Midbrain (tissue), 1 donor: Measurements from ENCODE around the gene TMPRSS9.
"Not testable (repeated sequence)": the region's sequence is repeated elsewhere in the genome, so short reads cannot be mapped to it uniquely, and the experiment has no call there.

ENCODE experiments used
- DNase-seq: peaks from one replicate; lab custom pipeline; 2025; lab: John Stamatoyannopoulos, UW

TMPRSS9 gene

DNA sequence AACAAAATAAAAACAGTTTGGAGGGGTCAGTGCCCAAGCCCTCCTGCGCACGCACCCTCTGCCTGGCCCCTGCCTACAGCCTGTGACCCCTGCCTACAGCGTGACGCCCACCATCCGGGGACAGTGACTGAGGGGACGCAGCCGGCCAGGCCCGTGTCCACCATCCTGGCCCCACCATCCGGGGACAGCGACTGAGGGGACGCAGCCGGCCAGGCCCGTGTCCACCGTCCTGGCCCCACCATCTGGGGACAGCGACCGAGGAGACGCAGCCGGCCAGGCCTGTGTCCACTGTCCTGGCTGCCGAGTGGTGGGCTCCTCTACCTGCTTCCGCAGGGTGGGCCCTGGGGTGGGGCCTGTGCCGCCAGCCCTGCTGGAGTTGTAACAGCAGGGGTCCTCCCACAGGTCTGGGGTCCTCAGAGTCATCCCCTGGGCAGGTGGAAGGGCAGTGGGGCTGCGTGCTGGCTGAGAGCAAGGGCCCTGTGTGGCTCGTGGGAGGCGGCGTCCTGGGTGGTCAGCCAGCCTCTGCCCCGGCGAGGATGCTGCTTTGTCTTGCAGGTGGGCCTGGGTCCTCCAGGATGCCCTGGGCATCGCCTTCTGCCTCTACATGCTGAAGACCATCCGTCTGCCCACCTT lies 17.3 kb upstream of the TMPRSS9 start:
- DNase-seq = no peak

DNA sequence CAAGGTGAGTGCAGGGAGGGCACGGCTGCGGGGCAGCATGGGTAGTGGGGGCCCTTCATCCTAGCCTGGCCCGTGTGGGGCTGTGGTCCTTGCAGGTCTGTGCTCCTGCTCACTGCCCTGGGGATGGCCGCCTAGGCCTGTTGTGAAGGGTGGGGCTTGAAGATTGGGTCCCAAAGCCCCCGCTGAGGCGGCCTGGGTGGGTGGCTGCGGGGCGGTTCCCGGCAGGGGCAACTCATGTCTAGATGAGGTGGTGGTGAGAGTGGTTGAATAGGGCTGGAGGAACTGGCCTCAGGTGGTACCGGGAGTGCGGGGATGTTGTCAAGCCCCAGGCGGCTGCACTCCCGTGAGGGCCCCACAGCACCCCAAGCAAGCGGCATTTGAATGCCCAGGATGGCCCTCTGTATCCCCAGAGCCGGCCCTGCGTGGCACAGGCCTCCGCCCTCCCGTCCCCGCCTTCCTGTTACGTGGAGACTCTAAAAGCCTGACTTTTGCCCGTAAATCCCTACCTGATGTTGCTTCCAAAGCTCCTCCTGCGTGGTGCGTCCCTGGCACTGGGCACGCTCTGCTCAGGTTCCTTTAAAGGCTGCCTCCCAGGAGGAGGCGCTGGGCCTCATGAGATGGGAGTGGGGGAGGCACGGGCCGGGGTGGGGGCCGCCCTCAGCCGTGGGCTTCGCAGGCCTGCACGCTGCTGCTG lies 16.6 kb upstream of the TMPRSS9 start:
- DNase-seq = no peak

DNA sequence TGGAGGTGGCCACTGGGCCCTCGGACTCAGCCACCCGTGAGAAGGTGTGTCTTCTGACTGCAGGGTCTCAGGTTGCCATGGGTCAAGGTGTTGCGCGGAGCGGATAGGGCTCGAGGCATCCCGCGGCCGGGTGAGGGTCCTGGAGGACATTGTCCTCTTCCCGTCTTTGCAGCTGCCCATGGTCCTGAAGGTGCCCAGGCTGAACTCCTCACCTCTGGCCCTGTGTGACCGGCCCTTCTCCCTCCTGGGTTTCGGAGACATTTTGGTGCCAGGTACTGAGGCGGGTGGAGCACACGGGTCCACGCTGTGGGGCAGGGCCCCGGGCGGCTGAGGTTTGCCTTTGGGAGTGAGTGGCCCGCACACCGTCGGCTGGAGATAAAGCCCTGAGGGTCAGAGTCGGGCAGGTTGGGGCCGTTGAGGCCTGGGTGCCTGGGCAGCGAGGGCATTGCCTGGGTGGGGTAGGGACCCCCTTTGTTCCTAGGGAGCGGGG lies 15.6 kb upstream of the TMPRSS9 start:
- no peak for DNase-seq

DNA sequence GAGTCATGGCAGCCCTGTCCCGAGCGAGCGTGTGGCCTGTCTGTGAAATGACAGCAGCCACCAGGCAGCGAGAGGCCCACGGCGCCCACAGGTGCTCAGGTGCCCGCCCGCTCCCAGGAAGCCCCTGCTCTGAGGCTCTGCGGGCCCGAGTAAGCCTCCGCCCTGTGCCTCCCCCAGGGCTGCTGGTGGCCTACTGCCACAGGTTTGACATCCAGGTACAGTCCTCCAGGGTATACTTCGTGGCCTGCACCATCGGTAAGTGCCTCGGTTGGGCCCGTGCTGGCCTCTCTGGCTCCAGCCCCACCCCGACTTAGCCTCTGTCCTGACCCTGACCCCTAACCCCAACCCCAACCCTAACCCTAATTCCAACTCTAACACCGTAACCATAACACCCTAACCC lies 15.0 kb upstream of the TMPRSS9 start:
- DNase-seq = no peak

DNA sequence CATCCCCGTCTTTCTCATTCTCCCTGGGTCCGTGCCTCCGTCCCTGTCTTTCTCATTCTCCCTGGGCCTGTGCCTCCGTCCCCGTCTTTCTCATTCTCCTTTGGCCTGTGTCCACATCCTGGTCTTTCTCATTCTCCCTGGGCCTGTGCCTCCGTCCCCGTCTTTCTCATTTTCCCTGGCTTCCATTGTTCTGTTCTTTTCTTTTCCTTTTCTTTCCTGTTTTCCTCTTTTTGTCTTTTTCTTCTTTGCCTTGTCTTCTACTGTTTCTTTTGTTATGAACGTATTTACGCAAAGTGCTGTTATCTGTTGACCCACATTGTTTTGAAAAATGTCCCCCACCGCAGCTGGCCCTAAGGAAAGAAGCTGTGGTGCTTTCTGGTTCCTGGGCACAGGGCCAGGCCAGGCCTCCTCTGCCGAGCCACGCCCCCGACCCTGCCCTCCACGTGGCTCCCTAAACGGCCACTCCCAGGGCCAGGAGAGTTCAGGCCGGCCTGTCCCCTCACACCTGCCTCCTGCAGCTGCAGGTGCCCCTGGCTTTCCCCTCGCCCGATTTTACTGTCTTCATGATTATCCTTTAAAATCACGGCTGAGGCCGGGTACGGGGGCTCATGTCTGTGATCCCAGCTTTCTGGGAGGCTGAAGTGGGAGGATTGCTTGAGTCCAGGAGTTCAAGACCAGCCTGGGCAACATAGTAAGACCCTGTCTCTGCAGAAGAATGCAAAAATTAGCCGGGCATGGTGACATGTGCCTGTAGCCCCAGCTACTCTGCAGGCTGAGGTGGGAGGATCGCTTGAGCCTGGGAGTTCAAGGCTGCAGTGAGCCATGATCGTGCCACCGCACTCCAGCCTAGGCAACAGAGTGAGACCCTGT lies 14.0 kb upstream of the TMPRSS9 start:
- DNase-seq = no peak

DNA sequence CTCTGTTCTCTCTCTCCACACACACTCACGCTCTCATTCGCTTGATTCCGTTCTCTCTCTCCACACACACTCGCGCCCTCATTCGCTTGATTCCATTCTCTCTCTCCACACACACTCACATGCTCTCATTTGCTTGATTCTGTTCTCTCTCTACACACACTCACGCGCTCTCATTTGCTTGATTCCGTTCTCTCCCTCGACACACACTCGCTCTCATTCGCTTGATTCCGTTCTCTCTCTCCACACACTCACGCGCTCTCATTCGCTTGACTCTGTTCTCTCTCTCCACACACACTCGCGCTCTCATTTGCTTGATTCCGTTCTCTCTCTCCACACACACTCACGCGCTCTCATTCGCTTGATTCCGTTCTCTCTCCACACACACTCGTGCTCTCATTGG lies 10.2 kb upstream of the TMPRSS9 start:
- not testable (repeated sequence) for DNase-seq

DNA sequence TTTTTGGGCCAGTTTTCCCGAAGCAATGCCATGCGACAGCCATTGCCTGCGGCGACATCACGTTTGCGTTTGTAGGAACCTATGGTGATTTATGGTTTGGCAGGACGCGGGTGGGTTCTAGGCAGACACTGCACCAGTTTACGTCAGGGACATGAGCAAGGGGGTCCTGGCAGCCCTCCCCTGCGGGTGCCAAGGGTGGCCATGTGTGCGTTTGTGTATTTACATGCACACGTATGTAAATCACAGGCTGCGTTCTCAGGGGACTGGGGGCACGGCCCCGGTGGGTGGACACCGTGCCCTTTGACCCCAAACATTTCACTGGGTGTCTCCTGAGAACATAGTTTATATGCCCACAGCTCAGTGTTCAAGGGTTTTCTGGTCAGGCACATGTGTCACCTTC lies 9.4 kb upstream of the TMPRSS9 start:
- no peak for DNase-seq

DNA sequence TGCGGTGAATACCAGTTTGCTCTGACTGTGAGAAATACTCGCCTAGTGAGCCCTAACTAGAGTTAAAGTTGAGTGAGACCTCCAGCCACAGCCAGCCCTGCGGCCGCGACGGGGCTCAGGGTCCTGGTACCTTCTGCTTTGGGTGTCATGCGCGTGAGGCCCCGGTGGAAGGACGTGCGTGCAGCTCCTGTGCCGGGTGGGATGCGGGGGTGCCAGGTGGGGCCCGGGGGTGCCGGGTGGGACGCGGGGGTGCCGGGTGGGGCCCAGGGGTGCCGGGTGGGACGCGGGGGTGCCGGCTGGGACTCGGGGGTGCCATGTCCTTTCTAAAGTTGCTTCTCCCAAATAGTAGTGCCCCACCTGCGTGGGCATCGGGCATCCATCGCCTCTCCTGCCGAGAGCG lies 8.5 kb upstream of the TMPRSS9 start:
- DNase-seq = no peak

DNA sequence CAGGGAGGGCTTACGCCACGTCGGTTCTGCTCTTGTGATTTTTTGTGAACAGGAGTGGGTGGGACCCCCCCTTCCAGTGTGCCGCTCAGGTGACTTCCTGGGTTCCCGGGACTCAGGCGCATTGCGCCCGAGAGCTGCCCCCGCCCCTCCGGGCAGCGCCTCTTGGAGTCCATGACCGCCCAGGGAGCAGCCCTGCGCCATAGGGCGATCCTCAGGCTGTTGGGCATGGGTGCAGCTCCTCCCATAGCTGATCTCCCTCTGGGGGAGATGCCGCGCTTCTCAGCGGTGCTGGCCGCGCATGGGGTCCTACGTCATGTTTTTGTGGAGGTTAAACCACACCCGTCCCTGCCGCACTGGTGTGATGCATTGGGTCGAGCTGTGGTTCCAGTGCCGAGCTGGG lies 7.9 kb upstream of the TMPRSS9 start:
- no peak for DNase-seq

DNA sequence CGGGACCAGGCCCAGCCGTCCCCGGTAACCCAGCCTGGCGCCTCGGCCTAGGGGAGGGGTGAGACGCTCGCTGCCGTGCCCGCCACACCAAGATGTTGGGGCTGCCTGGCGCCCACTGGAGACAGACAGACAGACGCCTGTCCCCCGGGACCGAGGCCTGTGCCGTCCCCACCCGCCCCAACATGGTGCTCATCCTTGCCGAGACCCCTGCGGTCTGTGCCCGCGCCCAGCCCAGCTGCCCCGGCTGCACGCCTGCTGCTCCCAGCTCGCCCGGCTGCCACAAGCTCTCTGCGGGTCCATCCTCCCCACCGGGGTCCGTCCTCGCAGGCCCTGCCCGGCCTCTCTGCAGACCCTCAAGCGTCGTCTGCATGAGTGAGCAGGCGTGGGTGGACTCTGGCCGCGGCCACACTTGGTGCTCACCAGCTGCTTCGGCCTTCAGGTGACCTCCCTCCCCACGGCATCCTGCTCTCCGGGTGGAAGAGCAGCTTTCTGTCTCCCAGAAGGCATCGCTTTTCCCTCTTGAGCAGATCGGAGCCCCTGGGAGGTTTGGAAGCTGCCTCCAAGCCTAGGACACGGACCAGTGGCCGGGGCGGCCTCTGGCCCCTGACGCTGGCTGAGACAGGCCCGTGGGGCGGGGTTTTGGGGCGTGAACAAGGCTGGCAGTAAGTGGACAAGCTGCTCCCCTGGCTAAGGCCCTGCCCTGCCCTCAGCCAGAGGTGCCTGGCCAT lies 6.7 kb upstream of the TMPRSS9 start:
- no peak for DNase-seq

DNA sequence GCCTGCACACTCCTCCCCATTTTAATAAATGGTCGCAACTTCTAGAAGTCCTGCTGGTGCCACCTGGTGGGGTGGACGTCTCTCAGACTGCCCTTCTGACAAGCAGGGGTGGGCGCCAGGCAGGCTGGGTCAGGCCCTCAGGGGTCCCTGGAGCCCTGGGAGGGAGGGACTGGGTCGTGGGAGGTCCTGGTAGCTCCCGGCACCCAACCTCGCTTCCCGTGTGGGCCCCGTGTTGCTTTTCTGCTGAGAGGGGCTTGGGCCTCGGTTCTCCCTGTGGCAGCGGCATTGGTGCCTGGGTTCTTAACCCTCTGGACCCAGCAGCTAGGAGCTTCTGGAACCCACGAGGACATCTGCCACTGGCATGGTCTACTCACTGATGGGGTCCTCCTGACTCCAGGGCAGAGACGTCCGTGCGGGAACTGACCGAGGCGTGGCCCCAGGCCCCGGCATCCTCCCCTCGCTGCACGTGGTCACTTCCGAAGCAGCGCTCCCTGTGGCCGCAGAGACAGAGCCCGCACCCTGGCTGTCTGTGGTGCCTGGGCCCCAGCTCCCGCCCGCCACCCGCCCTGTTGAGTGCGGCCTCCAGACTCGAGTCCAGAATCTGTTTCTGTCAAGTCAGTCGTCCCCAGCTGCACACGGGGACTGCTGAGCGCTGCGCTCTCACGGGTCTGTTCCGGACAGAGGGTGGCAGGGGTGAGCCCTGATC lies 6.0 kb upstream of the TMPRSS9 start:
- DNase-seq = no peak

DNA sequence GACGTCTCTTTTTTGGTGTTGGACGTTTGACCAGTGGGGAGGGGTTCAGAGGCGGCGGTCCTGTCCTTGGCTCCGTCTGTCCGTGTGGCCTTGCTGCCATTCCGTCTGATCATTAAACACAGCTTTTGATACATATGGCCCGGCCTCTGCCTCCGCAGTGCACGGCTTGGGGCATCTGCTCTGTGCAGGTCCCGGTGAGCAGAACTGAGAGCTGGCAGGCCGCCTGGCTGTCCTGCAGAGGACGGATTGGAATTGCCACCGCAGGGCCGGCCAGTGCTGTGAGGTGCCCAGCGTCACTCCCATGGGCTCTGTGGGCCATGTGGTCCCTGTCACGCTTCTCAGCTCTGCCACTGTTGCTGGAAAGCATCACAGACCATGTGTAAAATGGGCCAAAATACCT lies 5.4 kb upstream of the TMPRSS9 start:
- DNase-seq = no peak

DNA sequence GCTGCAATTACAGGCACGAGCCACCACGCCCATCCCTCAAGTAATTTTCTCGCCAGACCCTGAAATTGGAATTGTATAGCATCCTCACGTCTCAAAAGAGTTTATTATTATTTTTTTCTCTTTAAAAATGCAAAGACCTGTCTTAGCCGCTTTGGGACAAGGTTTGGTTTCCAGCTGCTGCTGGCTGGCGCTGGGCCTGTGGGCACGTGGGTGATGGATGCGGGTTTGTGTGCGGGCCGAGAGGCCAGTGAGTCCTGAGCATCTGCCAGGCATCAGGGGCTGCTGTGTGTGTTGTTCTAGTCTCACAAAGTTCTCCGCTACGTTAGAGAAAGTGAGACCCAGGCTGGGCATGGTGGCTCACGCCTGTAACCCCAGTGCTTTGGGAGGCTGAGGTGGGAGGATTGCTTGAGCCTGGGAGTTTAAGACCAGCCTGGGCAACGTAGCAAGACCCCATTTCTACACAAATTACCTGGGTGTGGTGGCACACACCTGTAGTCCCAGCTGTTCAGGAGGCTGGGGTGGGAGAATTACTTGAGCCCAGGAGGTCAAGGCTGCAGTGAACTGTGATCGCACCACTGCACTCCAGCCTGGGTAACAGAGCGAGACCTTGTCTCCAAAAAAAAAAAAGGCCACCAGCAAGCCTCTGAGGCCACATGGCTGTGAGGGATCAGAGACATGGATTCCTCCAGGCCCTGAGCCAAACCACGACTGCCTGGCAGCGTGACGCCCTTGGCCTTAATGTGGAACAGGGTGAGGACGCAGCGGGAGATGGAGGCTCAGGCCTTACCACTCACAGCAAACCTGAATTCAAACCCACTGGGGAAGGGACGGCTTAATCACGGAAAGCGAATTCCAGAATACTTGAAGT lies 4.7 kb upstream of the TMPRSS9 start:
- DNase-seq = no peak

DNA sequence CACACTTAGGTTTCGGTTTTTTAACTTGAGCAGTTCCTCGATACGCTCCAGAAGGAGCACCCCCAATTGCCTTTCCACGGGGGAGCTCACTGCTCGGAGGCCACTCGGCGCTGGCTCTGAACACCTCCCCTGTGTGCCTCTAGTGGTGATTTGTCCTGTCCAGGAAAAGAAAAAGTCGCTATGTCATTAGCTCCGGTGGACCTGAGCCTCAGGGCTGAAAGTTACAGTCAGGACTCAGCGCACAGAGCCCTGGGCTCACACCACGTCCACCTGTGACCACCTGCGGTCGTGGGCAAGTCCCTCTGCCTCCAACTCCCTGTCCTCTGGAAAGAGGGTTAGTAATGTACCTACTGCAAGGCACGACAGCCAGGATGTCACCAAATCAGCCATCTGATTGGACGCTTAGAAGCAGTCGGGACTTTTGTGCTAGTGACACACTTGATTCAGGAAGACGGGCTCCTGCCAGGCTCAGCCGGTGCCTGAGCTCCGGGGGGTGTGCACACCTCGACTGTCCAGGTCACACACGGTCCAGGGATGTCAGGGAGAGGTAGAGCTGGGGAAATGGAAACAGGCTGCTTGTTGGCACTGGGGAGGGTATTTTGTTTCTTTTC lies 3.9 kb upstream of the TMPRSS9 start:
- DNase-seq = no peak

DNA sequence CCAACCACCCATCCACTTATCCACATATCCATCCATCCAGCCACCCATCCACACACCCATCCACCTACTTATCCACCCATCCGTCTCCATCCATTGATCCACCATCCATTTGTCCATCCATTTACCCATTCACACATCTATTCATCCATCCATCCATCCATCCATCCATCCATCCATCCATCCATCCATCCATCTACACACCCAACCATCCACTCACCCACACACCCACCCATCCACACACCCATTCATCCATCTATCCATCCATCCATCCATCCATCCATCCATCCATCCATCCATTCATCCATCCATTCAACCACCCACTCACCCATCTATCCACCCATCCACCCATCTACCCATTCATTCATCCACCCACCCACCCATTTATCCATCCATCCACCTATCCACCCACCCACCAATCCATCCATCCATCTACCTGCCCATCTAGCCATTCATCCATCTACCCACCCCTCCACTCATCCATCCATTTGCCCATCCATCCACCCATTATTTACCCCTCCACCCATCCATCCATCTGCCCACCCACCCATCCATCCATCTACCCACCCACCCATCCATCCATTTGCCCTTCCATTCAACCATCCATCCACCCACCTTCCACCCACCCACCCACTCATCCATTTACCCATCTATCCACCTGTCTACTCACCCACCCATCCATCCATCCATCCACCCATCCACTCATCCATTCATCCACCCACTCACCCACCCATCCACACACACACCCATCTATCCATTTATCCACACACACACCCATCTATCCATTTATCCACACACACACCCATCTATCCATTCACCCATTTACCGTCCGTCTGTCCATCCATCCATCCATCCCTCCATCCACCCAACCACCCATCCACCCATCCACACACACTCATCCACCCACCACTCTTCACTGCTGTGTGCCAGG lies 2.5 kb upstream of the TMPRSS9 start:
- DNase-seq = no peak

DNA sequence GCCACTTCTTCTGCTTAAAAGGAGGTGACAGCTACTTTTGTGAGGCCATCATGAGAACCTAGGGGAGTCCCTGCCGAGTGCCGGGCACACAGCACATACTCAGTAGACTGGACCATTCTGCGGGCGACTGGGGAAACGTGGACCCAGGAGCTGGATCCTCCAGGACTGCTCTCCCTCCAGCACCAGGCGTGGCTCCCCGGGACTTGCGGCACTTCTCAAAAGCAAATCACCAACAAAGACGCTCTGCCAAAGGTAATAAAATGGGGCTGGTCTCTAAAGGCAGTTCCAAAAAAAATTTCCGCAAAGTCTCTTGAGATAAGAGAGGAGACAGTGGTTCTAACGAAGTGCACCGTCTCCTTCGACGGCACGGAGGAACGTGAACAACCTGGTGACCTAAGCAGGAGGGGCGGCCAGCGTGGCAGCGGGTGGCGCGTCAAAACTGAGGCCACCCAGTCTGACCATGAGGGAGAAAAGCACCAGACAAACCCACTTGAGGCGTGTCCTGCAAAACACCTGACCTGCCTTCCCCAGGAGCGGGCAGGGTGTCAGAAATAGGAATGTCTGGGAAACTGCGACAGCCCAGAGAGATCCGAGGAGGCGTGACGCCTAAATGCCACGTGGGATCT lies 1.4 kb upstream of the TMPRSS9 start:
- no peak for DNase-seq

DNA sequence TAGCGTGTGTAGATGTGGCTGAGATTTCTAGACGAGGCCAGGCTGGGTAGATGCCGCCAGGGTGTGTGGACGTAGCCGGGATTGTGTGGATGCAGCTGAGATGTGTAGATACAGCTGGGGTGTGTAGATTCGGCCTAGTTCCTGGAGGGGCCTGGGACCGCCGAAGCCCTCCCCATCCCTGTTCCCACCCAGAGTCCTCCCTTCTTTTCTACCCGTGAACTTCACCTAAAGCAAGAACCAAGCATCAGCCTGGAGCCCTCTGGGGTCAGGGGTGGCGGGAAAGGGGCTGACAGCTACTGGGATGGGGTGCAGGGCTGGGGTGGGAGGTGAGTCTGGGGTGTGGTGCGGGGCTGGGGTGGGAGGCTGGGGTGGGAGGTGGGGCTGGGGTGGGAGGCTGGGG lies 768 bp downstream of the TMPRSS9 start:
- no peak for DNase-seq

DNA sequence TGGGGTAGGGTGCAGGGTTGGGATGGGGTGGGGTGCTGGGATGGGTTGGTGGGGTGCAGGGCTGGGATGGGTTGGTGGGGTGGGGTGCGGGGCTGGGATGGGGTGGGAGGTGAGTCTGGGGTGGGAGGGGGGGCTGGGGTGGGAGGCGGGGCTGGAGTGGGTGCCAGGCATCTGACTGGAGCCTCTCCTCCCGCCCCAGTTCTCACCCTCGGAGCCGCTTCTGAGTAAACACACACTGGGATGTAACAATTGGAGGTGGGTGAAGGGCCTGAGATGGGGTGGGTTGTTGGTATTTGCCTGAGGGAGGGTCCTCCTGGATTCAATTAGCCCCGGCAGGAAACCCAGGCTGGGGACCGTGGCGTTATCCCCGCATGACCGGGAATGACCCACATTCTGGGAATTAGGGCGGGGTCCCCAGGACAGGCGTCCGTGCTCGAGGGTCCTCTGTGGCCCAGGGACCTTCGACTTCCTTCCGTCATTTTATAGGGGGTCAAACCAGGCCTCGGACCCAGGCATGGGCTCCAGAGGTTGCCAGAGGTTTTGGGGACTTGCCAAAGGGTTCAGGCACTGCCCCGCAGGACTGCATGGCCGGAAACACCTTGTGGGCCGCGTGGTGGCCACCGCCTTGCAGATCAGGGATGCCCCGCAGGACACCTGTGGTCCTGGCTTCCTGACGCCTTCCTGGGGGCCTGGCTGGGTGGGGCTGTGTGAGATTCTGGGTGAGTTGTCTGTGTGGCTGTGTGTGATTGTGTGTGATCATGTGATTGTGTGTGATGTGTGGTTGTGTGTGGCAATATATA lies 1.4 kb downstream of the TMPRSS9 start:
- DNase-seq = no peak
